OCI-LY3 (cell line): Measurements from ENCODE around the gene KRTAP4-16.
"Not testable (repeated sequence)": the region's sequence is repeated elsewhere in the genome, so short reads cannot be mapped to it uniquely, and the experiment has no call there.

ENCODE experiments used
- H2AFZ ChIP-seq: fragments of 200-600, 300-600 bp; shearing (Covaris generic); 2 replicates; pipeline ENCODE4 v1.6.0; 2014; ENCODE audit warnings: antibody characterized with exemption, low read depth, low read length
- H3K27ac ChIP-seq: fragments of 200-600, 300-600 bp; sonication (generic); 2 replicates; pipeline ENCODE4 v1.5.1; 2014; ENCODE audit warnings: mild to moderate bottlenecking, low read length, moderate library complexity, mixed read lengths
- H3K27me3 ChIP-seq: fragments of 200-600, 300-600 bp; sonication (generic); 2 replicates; pipeline ENCODE4 v1.6.1; 2014; ENCODE audit warnings: low read depth, low read length, mixed read lengths
- H3K36me3 ChIP-seq: fragments of 200-600, 300-600 bp; sonication (generic); replicated peaks from 2 replicates; pipeline ENCODE3; 2014; ENCODE audit warnings: low read depth, low read length, mixed read lengths
- H3K4me1 ChIP-seq: fragments of 300-600, 200-600 bp; sonication (generic); 2 replicates; pipeline ENCODE4 v1.6.1; 2014; ENCODE audit warnings: low read length, mixed read lengths
- H3K4me2 ChIP-seq: fragments of 200-600, 300-600 bp; sonication (generic); 2 replicates; pipeline ENCODE4 v1.6.1; 2014; ENCODE audit warnings: low read length, mixed read lengths
- H3K4me3 ChIP-seq: fragments of 300-600, 200-600 bp; sonication (generic); 2 replicates; pipeline ENCODE4 v1.5.1; 2014; ENCODE audit warnings: antibody characterized with exemption, mild to moderate bottlenecking, low read length, moderate library complexity
- H3K79me2 ChIP-seq: fragments of 300-600, 200-600 bp; shearing (Covaris generic); 2 replicates; pipeline ENCODE4 v1.6.1; 2014; ENCODE audit warnings: mild to moderate bottlenecking, low read length, mixed read lengths
- H3K9ac ChIP-seq: fragments of 300-600, 200-600 bp; shearing (Covaris generic); 2 replicates; pipeline ENCODE4 v1.6.0; 2014; ENCODE audit warnings: mild to moderate bottlenecking, low read length, moderate library complexity
- H3K9me3 ChIP-seq: fragments of 200-600, 300-600 bp; shearing (Covaris generic); 2 replicates; pipeline ENCODE4 v1.6.1; 2014; ENCODE audit warnings: low read length, mixed read lengths; ENCODE audit not compliant: insufficient read depth
- H4K20me1 ChIP-seq: fragments of 200-600, 300-600 bp; sonication (generic); 2 replicates; pipeline ENCODE4 v1.6.1; 2016; ENCODE audit warnings: low read length, mixed read lengths; ENCODE audit not compliant: insufficient read depth
- CTCF ChIP-seq: fragments of 200-600, 300-600 bp; sonication (generic); IDR thresholded peaks from 2 replicates; pipeline ENCODE4 v1.5.1; 2014; ENCODE audit warnings: antibody characterized with exemption, low read length, low read depth
- EZH2phosphoT487 ChIP-seq: fragments of 200-600 bp; shearing (Covaris generic); IDR thresholded peaks from 2 replicates; pipeline ENCODE4 v1.6.1; 2018; ENCODE audit warnings: antibody characterized with exemption, mixed run types, low read depth

The KRTAP4-16 gene

GRCh38 chr17:41140360-41141131, 38.5 kb upstream of the KRTAP4-16 start, which contains the start of gene KRTAP4-6:
Gene KRTAP4-6, minus strand, starts transcription at chr17:41140544. Its CDS starts 57 bp downstream, at chr17:41140487.
- Histone ChIP-seq H3K4me2 (no peak within 1 kb of the TSS), H3K9me3 (no peaks in the 10 kb centered on the region), H3K27me3 (no peaks in the 10 kb centered on the region), H3K4me3 (no peak within 1 kb of the TSS), H3K9ac (no peak within 1 kb of the TSS), H3K36me3 (no peaks in the 10 kb centered on the region), H3K4me1 (no peaks in the 10 kb centered on the region), H2AFZ (no peak within 1 kb of the TSS), H4K20me1 (no peaks in the 10 kb centered on the region), H3K79me2 (no peaks in the 10 kb centered on the region), H3K27ac (no peak within 1 kb of the TSS)
- no peak for TF ChIP-seq CTCF
- TF ChIP-seq EZH2phosphoT487: no peak

- H4K20me1 ChIP-seq, H3K36me3 ChIP-seq, H3K27ac ChIP-seq, H3K27me3 ChIP-seq, H3K9me3 ChIP-seq, H3K4me3 ChIP-seq, H3K4me2 ChIP-seq, H3K4me1 ChIP-seq, H3K9ac ChIP-seq, H2AFZ ChIP-seq, H3K79me2 ChIP-seq: not testable (repeated sequence)
Measured at GRCh38 chr17:41139865-41140264, 37.9 kb upstream of the KRTAP4-16 start.

- H3K27ac ChIP-seq: no peak overlapping the region
- H2AFZ ChIP-seq: no peak overlapping the region
- TF ChIP-seq EZH2phosphoT487 (no peak), CTCF (no peak)
Measured at GRCh38 chr17:41133880-41134735, 32.1 kb upstream of the KRTAP4-16 start.

DNA sequence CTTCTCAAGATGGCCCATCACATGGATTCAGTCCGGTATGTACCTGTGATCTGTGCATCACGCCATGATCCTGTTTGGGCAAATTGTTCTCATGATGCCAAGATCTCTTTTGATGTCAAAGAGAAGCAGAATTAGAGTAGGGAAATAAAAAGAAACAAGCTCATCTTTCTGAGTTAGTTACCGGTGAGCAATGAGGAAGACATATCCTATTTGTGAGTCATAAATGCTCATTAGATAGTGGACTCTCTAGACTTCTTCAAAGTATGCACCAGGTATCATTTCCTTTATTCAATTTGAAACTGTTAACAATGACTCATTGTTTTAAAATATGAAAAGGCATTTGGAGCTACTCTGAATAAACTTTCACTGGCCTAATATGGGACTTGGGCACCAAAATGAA, 30.0 kb upstream of the KRTAP4-16 start:
- Histone ChIP-seq H3K36me3 (no peaks in the 10 kb centered on the region), H3K9ac (no peak overlapping the region), H3K4me2 (no peak overlapping the region), H3K4me1 (no peaks in the 10 kb centered on the region), H3K27me3 (peaks cover 15% of the 10 kb centered on the region), H3K9me3 (no peaks in the 10 kb centered on the region), H3K27ac (no peak overlapping the region), H3K4me3 (no peak overlapping the region), H3K79me2 (no peaks in the 10 kb centered on the region), H2AFZ (no peak overlapping the region), H4K20me1 (no peaks in the 10 kb centered on the region)
- TF ChIP-seq CTCF (no peak), EZH2phosphoT487 (no peak)

More at GRCh38 chr17:41133880-41134735, 32.1 kb upstream of the KRTAP4-16 start:
- Histone ChIP-seq H3K9ac (no peak overlapping the region), H3K27me3 (peaks cover 15% of the 10 kb centered on the region), H3K79me2 (no peaks in the 10 kb centered on the region), H3K4me1 (no peaks in the 10 kb centered on the region), H3K4me3 (no peak overlapping the region), H4K20me1 (no peaks in the 10 kb centered on the region), H3K4me2 (no peak overlapping the region), H3K9me3 (no peaks in the 10 kb centered on the region), H3K36me3 (no peaks in the 10 kb centered on the region)
